Measurements from ENCODE around the gene MBLAC1. TPM values are rescaled to one million over a fixed set of nuclear protein-coding genes. Genes with fewer than 3 reads are reported as not detected.
A peak's percentile ranks its signal among the peaks of the same experiment; 100 is the strongest.

Gene MBLAC1
- polyA plus RNA-seq, 3 donors = 0.57 to 0.81 (median 0.59) TPM

- Histone ChIP-seq H3K4me1 (ENCODE audit: control insufficient read depth in 1 of 2, insufficient read depth in 2 of 2, low read length in 2 of 2) (no peaks in the 10 kb centered on the region), H3K4me2 (replicated peaks; ENCODE audit: extremely low read depth, low read length, poor library complexity, severe bottlenecking) (no peak overlapping the region), H3K9me3 (replicated peaks in 1 of 2; ENCODE audit: control insufficient read depth in 1 of 2, insufficient read depth in 1 of 2, low read length in 2 of 2) (no peaks in the 10 kb centered on the region), H3K4me3 (replicated peaks in 1 of 3; ENCODE audit: low read depth in 2 of 3, low read length in 3 of 3) (no peak overlapping the region), H3K9ac (ENCODE audit: insufficient read depth, low read length, poor library complexity, severe bottlenecking) (no peak overlapping the region), H4K20me1 (ENCODE audit: insufficient read depth, low read length) (no peaks in the 10 kb centered on the region), H3K27me3 (ENCODE audit: control insufficient read depth in 2 of 2, insufficient read depth in 2 of 2, low read length in 2 of 2) (no peaks in the 10 kb centered on the region), H3K79me2 (ENCODE audit: insufficient read depth, low read length) (no peaks in the 10 kb centered on the region), H2AFZ (ENCODE audit: insufficient read depth, low read depth, low read length, poor library complexity, severe bottlenecking) (no peak overlapping the region), H3K36me3 (replicated peaks in 1 of 2; ENCODE audit: control insufficient read depth in 1 of 2, insufficient read depth in 2 of 2, low read length in 2 of 2) (peaks cover 58 to 77% of the 10 kb centered on the region in 2 donors), H3K27ac (ENCODE audit: low read depth in 1 of 2, low read length in 2 of 2) (no peak overlapping the region)
- H3K27ac Mint-ChIP-seq = peak overlapping the region in 1 of 7 donors; percentile 68
- peaks cover 8% of the 10 kb centered on the region for H3K4me1 Mint-ChIP-seq
- WGBS (ENCODE audit: insufficient coverage) = 96% methylated on average over 6 of the region's 7 CpGs
- intact Hi-C loops (cut with micrococcal nuclease) = no loop called here
- H3K36me3 Mint-ChIP-seq = peaks cover 52 to 90% of the 10 kb centered on the region in 2 donors
- no peak overlapping the region for H3K4me3 Mint-ChIP-seq
- no peaks in the 10 kb centered on the region for H3K27me3 Mint-ChIP-seq (ENCODE audit: low read depth in 3 of 3)
- TF ChIP-seq CTCF (IDR thresholded peaks at IDR 0.05) = no peak
- no peak for DNase-seq
- H3K9me3 Mint-ChIP-seq = no peaks in the 10 kb centered on the region
Measured at GRCh38 chr7:100111156-100111555, 15.6 kb upstream of the MBLAC1 start.

GRCh38 chr7:100111914-100112313 is 14.9 kb upstream of the MBLAC1 start:
- H3K36me3 ChIP-seq (replicated peaks in 1 of 2; ENCODE audit: control insufficient read depth in 1 of 2, insufficient read depth in 2 of 2, low read length in 2 of 2) = peaks cover 53 to 69% of the 10 kb centered on the region in 2 donors
- H3K27me3 ChIP-seq (ENCODE audit: control insufficient read depth in 2 of 2, insufficient read depth in 2 of 2, low read length in 2 of 2) = no peaks in the 10 kb centered on the region
- H3K4me1 ChIP-seq (ENCODE audit: control insufficient read depth in 1 of 2, insufficient read depth in 2 of 2, low read length in 2 of 2) = no peaks in the 10 kb centered on the region
- no peaks in the 10 kb centered on the region for H3K9me3 Mint-ChIP-seq
- no peak overlapping the region for H3K27ac ChIP-seq (ENCODE audit: low read depth in 1 of 2, low read length in 2 of 2)
- peak overlapping the region in 2 of 7 donors; percentile 7 to 54 for H3K27ac Mint-ChIP-seq
- WGBS (ENCODE audit: insufficient coverage) = 94% methylated on average over 5 of the region's 13 CpGs
- no peak for TF ChIP-seq CTCF (IDR thresholded peaks at IDR 0.05)
- no peaks in the 10 kb centered on the region for H3K9me3 ChIP-seq (replicated peaks in 1 of 2; ENCODE audit: control insufficient read depth in 1 of 2, insufficient read depth in 1 of 2, low read length in 2 of 2)
- no peak overlapping the region for H3K4me2 ChIP-seq (replicated peaks; ENCODE audit: extremely low read depth, low read length, poor library complexity, severe bottlenecking)
- peaks cover 8% of the 10 kb centered on the region for H3K4me1 Mint-ChIP-seq
- H3K9ac ChIP-seq (ENCODE audit: insufficient read depth, low read length, poor library complexity, severe bottlenecking) = no peak overlapping the region
- H3K4me3 Mint-ChIP-seq = no peak overlapping the region
- H3K4me3 ChIP-seq (replicated peaks in 1 of 3; ENCODE audit: low read depth in 2 of 3, low read length in 3 of 3) = no peak overlapping the region
- no peaks in the 10 kb centered on the region for H3K27me3 Mint-ChIP-seq (ENCODE audit: low read depth in 3 of 3)
- peaks cover 48 to 82% of the 10 kb centered on the region in 2 donors for H3K36me3 Mint-ChIP-seq
- no peak for DNase-seq
- intact Hi-C loops (cut with micrococcal nuclease) = no loop called here
- no peaks in the 10 kb centered on the region for H3K79me2 ChIP-seq (ENCODE audit: insufficient read depth, low read length)
- H4K20me1 ChIP-seq (ENCODE audit: insufficient read depth, low read length) = no peaks in the 10 kb centered on the region
- H2AFZ ChIP-seq (ENCODE audit: insufficient read depth, low read depth, low read length, poor library complexity, severe bottlenecking) = no peak overlapping the region
